ENCODE data around the gene CD247.

The CD247 gene

GRCh38 chr1:167548059-167548932, 30.0 kb upstream of the CD247 start:
- H3K4me3 ChIP-seq (ENCODE audit: low read depth, low read length): no peak overlapping the region
- TF ChIP-seq, protein P1, sequence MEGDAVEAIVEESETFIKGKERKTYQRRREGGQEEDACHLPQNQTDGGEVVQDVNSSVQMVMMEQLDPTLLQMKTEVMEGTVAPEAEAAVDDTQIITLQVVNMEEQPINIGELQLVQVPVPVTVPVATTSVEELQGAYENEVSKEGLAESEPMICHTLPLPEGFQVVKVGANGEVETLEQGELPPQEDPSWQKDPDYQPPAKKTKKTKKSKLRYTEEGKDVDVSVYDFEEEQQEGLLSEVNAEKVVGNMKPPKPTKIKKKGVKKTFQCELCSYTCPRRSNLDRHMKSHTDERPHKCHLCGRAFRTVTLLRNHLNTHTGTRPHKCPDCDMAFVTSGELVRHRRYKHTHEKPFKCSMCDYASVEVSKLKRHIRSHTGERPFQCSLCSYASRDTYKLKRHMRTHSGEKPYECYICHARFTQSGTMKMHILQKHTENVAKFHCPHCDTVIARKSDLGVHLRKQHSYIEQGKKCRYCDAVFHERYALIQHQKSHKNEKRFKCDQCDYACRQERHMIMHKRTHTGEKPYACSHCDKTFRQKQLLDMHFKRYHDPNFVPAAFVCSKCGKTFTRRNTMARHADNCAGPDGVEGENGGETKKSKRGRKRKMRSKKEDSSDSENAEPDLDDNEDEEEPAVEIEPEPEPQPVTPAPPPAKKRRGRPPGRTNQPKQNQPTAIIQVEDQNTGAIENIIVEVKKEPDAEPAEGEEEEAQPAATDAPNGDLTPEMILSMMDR (IDR thresholded peaks at IDR 0.05; ENCODE audit: insufficient read depth, low read depth, low read length, missing control alignments): no peak
- no peak for DNase-seq (ENCODE audit: low read depth)

- H3K4me3 ChIP-seq (ENCODE audit: low read depth, low read length): no peak overlapping the region
- TF ChIP-seq, protein P1 (IDR thresholded peaks at IDR 0.05; ENCODE audit: insufficient read depth, low read depth, low read length, missing control alignments): no peak
- DNase-seq (ENCODE audit: low read depth): no peak
These were observed 28.6 kb upstream of the CD247 start for GRCh38 chr1:167546935-167547334.

GRCh38 chr1:167545349-167545748, 27.0 kb upstream of the CD247 start:
- TF ChIP-seq, protein P1 (IDR thresholded peaks at IDR 0.05; ENCODE audit: insufficient read depth, low read depth, low read length, missing control alignments): no peak
- H3K4me3 ChIP-seq (ENCODE audit: low read depth, low read length): no peak overlapping the region
- no peak for DNase-seq (ENCODE audit: low read depth)

DNA sequence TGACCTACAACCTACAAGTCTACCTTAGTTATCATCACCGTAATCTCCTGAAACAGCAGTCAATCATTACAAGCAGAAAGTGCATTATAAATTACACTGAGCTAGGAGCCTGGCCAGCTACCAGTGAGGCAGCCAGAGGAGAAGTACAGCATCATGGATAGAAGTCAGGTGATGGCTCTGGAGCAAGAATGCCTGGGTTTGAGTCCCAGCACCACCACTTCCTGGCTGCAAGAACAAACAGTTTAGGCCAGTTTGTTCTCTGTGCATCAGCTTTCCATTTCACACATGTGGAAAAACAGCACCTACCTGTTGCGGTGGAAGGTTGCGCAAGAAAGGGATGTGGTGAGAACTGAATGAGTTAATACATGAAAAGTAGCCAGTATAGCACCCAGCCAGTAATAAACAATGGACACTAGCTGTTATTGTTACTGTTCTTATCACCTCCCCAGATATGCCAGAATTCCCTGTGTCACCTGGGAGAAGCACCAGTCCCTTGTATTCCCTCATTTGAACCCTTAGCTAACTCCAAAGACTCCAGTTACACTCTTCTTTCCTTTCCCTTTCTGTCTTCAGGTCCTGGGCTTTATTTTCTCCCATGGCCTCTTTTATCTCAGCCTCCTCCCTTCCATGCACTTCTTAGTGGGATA, 26.2 kb upstream of the CD247 start:
- no peak overlapping the region for H3K4me3 ChIP-seq (ENCODE audit: low read depth, low read length)
- peak; percentile 35 for DNase-seq (ENCODE audit: low read depth)
- TF ChIP-seq, protein P1 (IDR thresholded peaks at IDR 0.05; ENCODE audit: insufficient read depth, low read depth, low read length, missing control alignments): no peak

GRCh38 chr1:167543199-167543990, 25.1 kb upstream of the CD247 start:
- TF ChIP-seq, protein P1 (IDR thresholded peaks at IDR 0.05; ENCODE audit: insufficient read depth, low read depth, low read length, missing control alignments): no peak
- no peak for DNase-seq (ENCODE audit: low read depth)
- H3K4me3 ChIP-seq (ENCODE audit: low read depth, low read length): no peak overlapping the region

GRCh38 chr1:167542109-167543032, 24.0 kb upstream of the CD247 start:
- TF ChIP-seq, protein P1 (IDR thresholded peaks at IDR 0.05; ENCODE audit: insufficient read depth, low read depth, low read length, missing control alignments): no peak
- H3K4me3 ChIP-seq (ENCODE audit: low read depth, low read length): no peak overlapping the region
- DNase-seq (ENCODE audit: low read depth): peak; percentile 54
